Parathyroid adenoma (tissue), 2 donors: ENCODE measurements around the gene ANKRD13D.
A peak's percentile ranks its signal among the peaks of the same experiment; 100 is the strongest.

Source experiments
- H2AFZ ChIP-seq: fragments of 300-600 bp; sonication (generic); one replicate; pipeline ENCODE4 v1.7.0; 2017; ENCODE audit warnings: antibody characterized with exemption, mild to moderate bottlenecking
- H3K27ac ChIP-seq: fragments of 300-600 bp; sonication (generic); one replicate; pipeline ENCODE4 v1.7.0; 2017
- H3K27me3 ChIP-seq: fragments of 300-600 bp; sonication (generic); one replicate; pipeline ENCODE4 v1.7.0; 2017; ENCODE audit warnings: low read length; ENCODE audit not compliant: control insufficient read depth, insufficient read depth
- H3K36me3 ChIP-seq: fragments of 300-600 bp; sonication (generic); one replicate; pipeline ENCODE4 v1.7.0; 2017; ENCODE audit warnings: low read length; ENCODE audit not compliant: control insufficient read depth, insufficient read depth
- H3K4me1 ChIP-seq: fragments of 300-600 bp; sonication (generic); one replicate; pipeline ENCODE4 v1.7.0; 2017; ENCODE audit warnings: control low read depth
- H3K4me2 ChIP-seq: fragments of 300-600 bp; sonication (generic); one replicate; pipeline ENCODE4 v1.7.0; 2017; ENCODE audit warnings: low read length
- H3K4me3 ChIP-seq: fragments of 300-600 bp; sonication (generic); one replicate; pipeline ENCODE4 v1.7.0; 2017; ENCODE audit warnings: low read depth, low read length
- H3K79me2 ChIP-seq: fragments of 300-600 bp; sonication (generic); one replicate; pipeline ENCODE4 v1.7.0; 2017; ENCODE audit warnings: control low read depth
- H3K9ac ChIP-seq: fragments of 300-600 bp; sonication (generic); one replicate; pipeline ENCODE4 v1.7.0; 2017; ENCODE audit warnings: mild to moderate bottlenecking
- H3K9me3 ChIP-seq: fragments of 300-600 bp; sonication (generic); one replicate; pipeline ENCODE4 v1.7.0; 2017; ENCODE audit warnings: low read length; ENCODE audit not compliant: control insufficient read depth
- CTCF ChIP-seq: fragments of 300-600 bp; sonication (generic); IDR thresholded peaks from one replicate; pipeline ENCODE4 v1.7.0; 2017; ENCODE audit warnings: antibody characterized with exemption, mild to moderate bottlenecking
- donor health status: primary hyperparathyroidism.

Gene ANKRD13D

GRCh38 chr11:67313125-67313890 is 24.2 kb downstream of the ANKRD13D start:
- Histone ChIP-seq H3K79me2 (peaks cover 5% of the 10 kb centered on the region), H3K9ac (no peak overlapping the region), H3K4me3 (no peak overlapping the region), H2AFZ (no peak overlapping the region), H3K4me1 (no peaks in the 10 kb centered on the region), H3K27ac (peak overlapping the region; percentile 70), H3K4me2 (no peak overlapping the region), H3K36me3 (no peaks in the 10 kb centered on the region), H3K9me3 (no peaks in the 10 kb centered on the region), H3K27me3 (no peaks in the 10 kb centered on the region)
- no peak for TF ChIP-seq CTCF

GRCh38 chr11:67314218-67314617 is 25.1 kb downstream of the ANKRD13D start:
- Histone ChIP-seq H3K4me2 (no peak overlapping the region), H3K27ac (no peak overlapping the region), H3K27me3 (no peaks in the 10 kb centered on the region), H2AFZ (no peak overlapping the region), H3K9me3 (no peaks in the 10 kb centered on the region), H3K79me2 (peaks cover 14% of the 10 kb centered on the region), H3K9ac (no peak overlapping the region), H3K4me3 (no peak overlapping the region), H3K36me3 (no peaks in the 10 kb centered on the region), H3K4me1 (peaks cover 3% of the 10 kb centered on the region)
- TF ChIP-seq CTCF = no peak

GRCh38 chr11:67315325-67315909 is 26.3 kb downstream of the ANKRD13D start:
- Histone ChIP-seq H3K4me3 (no peak overlapping the region), H3K36me3 (no peaks in the 10 kb centered on the region), H3K27me3 (no peaks in the 10 kb centered on the region), H3K27ac (no peak overlapping the region), H3K4me2 (no peak overlapping the region), H3K9me3 (no peaks in the 10 kb centered on the region), H3K4me1 (peaks cover 4% of the 10 kb centered on the region), H3K9ac (no peak overlapping the region), H2AFZ (no peak overlapping the region), H3K79me2 (peaks cover 14% of the 10 kb centered on the region)
- no peak for TF ChIP-seq CTCF

- no peak for TF ChIP-seq CTCF
Measured at GRCh38 chr11:67316882-67317204, 27.7 kb downstream of the ANKRD13D start.

More at GRCh38 chr11:67316882-67317204, 27.7 kb downstream of the ANKRD13D start:
- no peak overlapping the region for H3K9ac ChIP-seq
- H3K4me3 ChIP-seq = peak overlapping the region; percentile 91
- H2AFZ ChIP-seq = peak overlapping the region; percentile 93
- H3K4me2 ChIP-seq = peak overlapping the region; percentile 89
- peaks cover 4% of the 10 kb centered on the region for H3K4me1 ChIP-seq
- no peaks in the 10 kb centered on the region for H3K9me3 ChIP-seq
- H3K27ac ChIP-seq = peak overlapping the region; percentile 83
- no peaks in the 10 kb centered on the region for H3K27me3 ChIP-seq
- H3K79me2 ChIP-seq = peaks cover 14% of the 10 kb centered on the region
- H3K36me3 ChIP-seq = no peaks in the 10 kb centered on the region
